ENCODE data around the gene UBE2E2. TPM values are rescaled to one million over a fixed set of nuclear protein-coding genes. Genes with fewer than 3 reads are reported as not detected.

Gene UBE2E2
- total RNA-seq, 1 experiment from 2014 or later = 25.1 TPM

DNA sequence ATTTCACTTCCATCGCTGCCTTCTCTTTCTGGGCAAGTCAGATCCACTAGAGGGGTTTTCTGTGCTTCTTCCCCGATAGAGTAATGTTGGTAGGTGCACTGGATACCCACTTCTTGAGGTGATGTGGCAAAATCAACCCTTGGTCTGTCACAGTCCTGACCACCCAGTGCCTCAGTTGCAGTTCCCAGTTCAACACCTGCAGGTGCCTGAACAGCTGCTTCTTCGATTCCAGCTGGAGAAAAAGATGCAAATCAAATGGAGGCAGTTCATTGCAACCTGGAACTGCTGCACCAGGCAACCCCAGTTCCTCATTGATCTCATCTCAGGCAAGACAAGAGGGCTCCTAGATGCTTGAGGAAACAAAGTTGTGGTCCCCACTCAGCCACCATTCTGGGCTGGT lies 186.6 kb downstream of the UBE2E2 start:
- H3K4me3 Mint-ChIP-seq (ENCODE audit: low read depth, unreplicated experiment) = no peak overlapping the region
- H3K27ac Mint-ChIP-seq (ENCODE audit: unreplicated experiment) = no peak overlapping the region
- H3K27me3 Mint-ChIP-seq (ENCODE audit: unreplicated experiment) = no peaks in the 10 kb centered on the region
- DNase-seq = no peak
- no peaks in the 10 kb centered on the region for H3K36me3 Mint-ChIP-seq (ENCODE audit: insufficient read depth, unreplicated experiment)
- intact Hi-C loops (cut with micrococcal nuclease; ENCODE audit: unreplicated experiment) = no loop called here
- no peaks in the 10 kb centered on the region for H3K9me3 Mint-ChIP-seq (ENCODE audit: low read depth, unreplicated experiment)
- no TSS peak for BruUV-seq (replicated peaks)
- no peak for TF ChIP-seq CTCF (IDR thresholded peaks at IDR 0.05; ENCODE audit: unreplicated experiment)
- CTCF ChIA-PET = interaction anchor here (0.7 kb wide), 1 partner anchor 280 kb away, joined by 3 read pairs; no protein-coding TSS in a partner anchor
- no peaks in the 10 kb centered on the region for H3K4me1 Mint-ChIP-seq (ENCODE audit: low read depth, unreplicated experiment)

GRCh38 chr3:23390446-23390845 lies 187.3 kb downstream of the UBE2E2 start:
- no peaks in the 10 kb centered on the region for H3K9me3 Mint-ChIP-seq (ENCODE audit: low read depth, unreplicated experiment)
- TF ChIP-seq CTCF (IDR thresholded peaks at IDR 0.05; ENCODE audit: unreplicated experiment) = no peak
- CTCF ChIA-PET = no interaction called here
- H3K36me3 Mint-ChIP-seq (ENCODE audit: insufficient read depth, unreplicated experiment) = no peaks in the 10 kb centered on the region
- no peaks in the 10 kb centered on the region for H3K27me3 Mint-ChIP-seq (ENCODE audit: unreplicated experiment)
- H3K4me3 Mint-ChIP-seq (ENCODE audit: low read depth, unreplicated experiment) = no peak overlapping the region
- BruUV-seq (replicated peaks) = no TSS peak
- intact Hi-C loops (cut with micrococcal nuclease; ENCODE audit: unreplicated experiment) = no loop called here
- no peak for DNase-seq
- H3K27ac Mint-ChIP-seq (ENCODE audit: unreplicated experiment) = no peak overlapping the region
- H3K4me1 Mint-ChIP-seq (ENCODE audit: low read depth, unreplicated experiment) = no peaks in the 10 kb centered on the region

GRCh38 chr3:23390989-23391553 lies 187.9 kb downstream of the UBE2E2 start:
- no peaks in the 10 kb centered on the region for H3K36me3 Mint-ChIP-seq (ENCODE audit: insufficient read depth, unreplicated experiment)
- no peak overlapping the region for H3K4me3 Mint-ChIP-seq (ENCODE audit: low read depth, unreplicated experiment)
- no peak overlapping the region for H3K27ac Mint-ChIP-seq (ENCODE audit: unreplicated experiment)
- CTCF ChIA-PET = no interaction called here
- intact Hi-C loops (cut with micrococcal nuclease; ENCODE audit: unreplicated experiment) = no loop called here
- H3K27me3 Mint-ChIP-seq (ENCODE audit: unreplicated experiment) = no peaks in the 10 kb centered on the region
- no peak for DNase-seq
- no peaks in the 10 kb centered on the region for H3K4me1 Mint-ChIP-seq (ENCODE audit: low read depth, unreplicated experiment)
- no TSS peak for BruUV-seq (replicated peaks)
- no peak for TF ChIP-seq CTCF (IDR thresholded peaks at IDR 0.05; ENCODE audit: unreplicated experiment)
- H3K9me3 Mint-ChIP-seq (ENCODE audit: low read depth, unreplicated experiment) = no peaks in the 10 kb centered on the region

DNA sequence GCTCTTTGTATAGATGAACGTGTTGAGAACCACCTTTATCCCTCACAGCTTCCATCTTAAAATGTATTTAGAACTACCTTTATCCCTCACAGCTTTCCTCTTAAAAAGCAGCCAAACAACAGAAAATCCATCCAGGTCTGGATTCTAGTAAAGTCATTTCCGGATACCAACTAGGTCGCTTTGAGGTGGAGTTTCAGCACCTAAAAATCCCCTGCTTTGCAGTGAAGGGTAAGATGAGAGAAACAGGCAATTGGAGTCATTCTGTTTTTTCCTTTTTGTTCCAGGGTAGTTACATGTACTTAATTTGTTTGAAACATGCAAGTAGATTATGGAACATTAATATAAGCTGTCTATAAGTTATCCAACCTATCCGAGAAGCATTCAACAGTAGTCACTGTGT lies 192.0 kb downstream of the UBE2E2 start:
- CTCF ChIA-PET = interaction anchor here (0.6 to 1.2 kb wide), 2 partner anchors 9 to 1425 kb away, joined by 3 read pairs; no protein-coding TSS in a partner anchor
- no peaks in the 10 kb centered on the region for H3K36me3 Mint-ChIP-seq (ENCODE audit: insufficient read depth, unreplicated experiment)
- no peak overlapping the region for H3K4me3 Mint-ChIP-seq (ENCODE audit: low read depth, unreplicated experiment)
- no peaks in the 10 kb centered on the region for H3K27me3 Mint-ChIP-seq (ENCODE audit: unreplicated experiment)
- no TSS peak for BruUV-seq (replicated peaks)
- DNase-seq = no peak
- no peak for TF ChIP-seq CTCF (IDR thresholded peaks at IDR 0.05; ENCODE audit: unreplicated experiment)
- no peaks in the 10 kb centered on the region for H3K4me1 Mint-ChIP-seq (ENCODE audit: low read depth, unreplicated experiment)
- no peak overlapping the region for H3K27ac Mint-ChIP-seq (ENCODE audit: unreplicated experiment)
- intact Hi-C loops (cut with micrococcal nuclease; ENCODE audit: unreplicated experiment) = no loop called here
- no peaks in the 10 kb centered on the region for H3K9me3 Mint-ChIP-seq (ENCODE audit: low read depth, unreplicated experiment)
